GM13977 (cell line): ENCODE measurements around the gene CRADD.

Experiments
- DNase-seq: peaks from one replicate; pipeline ENCODE4 v3.0.0; 2012; ENCODE audit warnings: low spot score
- in situ Hi-C: fragments of 300-500 bp; cut with MboI; formaldehyde crosslinking; loops from one replicate; pipeline ENCODE4 v1.12.0; 2022; ENCODE audit warnings: low sequenced_read_pairs, low pct_unique_long_range_greater_than_20kb, mixed read lengths, inconsistent platforms; ENCODE audit not compliant: unreplicated experiment
- TF ChIP-seq, protein P1 (sequence below): IDR thresholded peaks from 2 replicates; pipeline ENCODE4 v1.5.1; 2012; ENCODE audit warnings: mild to moderate bottlenecking, control low read depth; ENCODE audit not compliant: insufficient read depth; ENCODE audit errors: extremely low read depth, missing control alignments

CRADD gene

DNA sequence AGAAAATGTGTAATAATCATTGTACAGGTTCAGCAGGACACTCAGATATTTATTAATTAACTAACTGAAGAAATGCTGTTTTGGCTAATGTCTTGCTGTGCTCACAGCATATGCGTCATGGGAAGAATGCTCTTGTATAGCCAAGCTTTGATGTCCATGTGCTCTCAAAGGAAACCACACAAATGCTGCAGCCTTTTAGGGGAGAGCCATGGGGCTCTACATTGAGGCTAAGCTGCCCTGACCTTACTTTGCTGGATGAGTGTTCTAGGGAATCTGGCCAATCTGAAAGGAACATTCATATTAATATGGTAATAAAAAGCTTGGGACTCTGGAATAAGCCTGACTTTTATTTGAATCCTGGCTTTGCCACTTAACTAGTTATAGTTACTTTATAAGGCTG is 9.5 kb upstream of the CRADD start:
- in situ Hi-C loops: no loop called here
- TF ChIP-seq, protein P1, sequence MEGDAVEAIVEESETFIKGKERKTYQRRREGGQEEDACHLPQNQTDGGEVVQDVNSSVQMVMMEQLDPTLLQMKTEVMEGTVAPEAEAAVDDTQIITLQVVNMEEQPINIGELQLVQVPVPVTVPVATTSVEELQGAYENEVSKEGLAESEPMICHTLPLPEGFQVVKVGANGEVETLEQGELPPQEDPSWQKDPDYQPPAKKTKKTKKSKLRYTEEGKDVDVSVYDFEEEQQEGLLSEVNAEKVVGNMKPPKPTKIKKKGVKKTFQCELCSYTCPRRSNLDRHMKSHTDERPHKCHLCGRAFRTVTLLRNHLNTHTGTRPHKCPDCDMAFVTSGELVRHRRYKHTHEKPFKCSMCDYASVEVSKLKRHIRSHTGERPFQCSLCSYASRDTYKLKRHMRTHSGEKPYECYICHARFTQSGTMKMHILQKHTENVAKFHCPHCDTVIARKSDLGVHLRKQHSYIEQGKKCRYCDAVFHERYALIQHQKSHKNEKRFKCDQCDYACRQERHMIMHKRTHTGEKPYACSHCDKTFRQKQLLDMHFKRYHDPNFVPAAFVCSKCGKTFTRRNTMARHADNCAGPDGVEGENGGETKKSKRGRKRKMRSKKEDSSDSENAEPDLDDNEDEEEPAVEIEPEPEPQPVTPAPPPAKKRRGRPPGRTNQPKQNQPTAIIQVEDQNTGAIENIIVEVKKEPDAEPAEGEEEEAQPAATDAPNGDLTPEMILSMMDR: no peak
- no peak for DNase-seq

DNA sequence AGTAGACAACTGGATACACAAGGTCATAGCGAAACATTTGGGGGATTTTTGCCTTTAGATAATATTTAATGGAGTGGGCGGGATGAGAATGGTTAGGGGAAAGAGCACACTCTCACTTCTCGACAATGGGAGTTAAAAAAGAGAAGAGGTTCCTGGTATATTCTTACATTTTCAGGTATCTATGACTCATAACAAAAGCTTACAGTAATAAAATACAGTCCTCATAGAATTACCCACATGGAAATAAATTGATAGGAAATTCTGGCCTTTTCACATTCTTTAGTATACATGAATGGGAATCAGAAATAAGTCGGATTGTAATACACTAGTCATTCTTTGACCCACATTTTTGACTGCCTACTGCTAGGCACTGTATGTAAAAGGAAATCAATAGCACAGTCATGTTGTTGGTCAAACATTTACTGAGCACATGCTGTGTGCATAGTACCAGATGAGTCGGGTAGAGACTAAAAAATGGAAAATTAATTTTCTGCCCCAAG is 8.2 kb upstream of the CRADD start:
- TF ChIP-seq, protein P1: no peak
- in situ Hi-C loops: no loop called here
- peak; percentile 34 for DNase-seq

DNA sequence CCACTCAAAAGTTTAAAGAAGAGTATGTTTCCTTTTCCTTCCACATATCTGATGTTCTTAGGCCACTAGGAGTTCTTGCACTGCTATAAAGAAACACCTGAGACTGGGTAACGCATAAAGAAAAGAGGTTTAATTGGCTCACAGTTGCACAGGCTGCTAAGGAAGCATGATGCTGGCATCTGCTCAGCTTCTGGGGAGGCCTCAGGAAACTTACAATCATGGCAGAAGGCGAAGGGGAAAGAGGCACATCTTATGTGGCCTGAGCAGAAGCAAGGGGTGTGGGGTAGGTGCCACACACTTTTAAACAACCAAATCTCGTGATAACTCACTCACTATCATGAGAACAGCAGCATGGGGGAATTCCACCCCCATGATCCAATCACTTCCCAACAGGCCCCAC is 7.7 kb upstream of the CRADD start:
- in situ Hi-C loops: no loop called here
- no peak for DNase-seq
- TF ChIP-seq, protein P1: no peak

DNA sequence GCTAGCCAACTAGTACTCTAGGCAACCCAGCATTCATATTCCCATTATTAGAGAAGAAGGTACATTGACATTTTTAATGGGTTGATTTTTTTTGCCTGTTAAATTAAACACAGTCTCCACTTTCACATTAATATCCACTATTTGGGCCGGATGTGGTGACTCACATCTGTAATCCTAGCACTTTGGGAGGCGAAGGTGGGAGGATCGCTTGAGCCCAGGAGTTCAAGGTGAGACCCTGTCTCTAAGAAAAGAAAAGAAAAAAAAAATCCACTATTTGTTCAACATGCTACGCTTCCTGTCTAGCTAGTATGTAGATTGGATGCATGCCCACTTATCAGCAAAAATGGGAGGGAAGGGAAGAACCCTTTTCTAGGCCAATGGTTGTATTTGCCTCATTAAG is 7.1 kb upstream of the CRADD start:
- TF ChIP-seq, protein P1: no peak
- in situ Hi-C loops: no loop called here
- no peak for DNase-seq

DNA sequence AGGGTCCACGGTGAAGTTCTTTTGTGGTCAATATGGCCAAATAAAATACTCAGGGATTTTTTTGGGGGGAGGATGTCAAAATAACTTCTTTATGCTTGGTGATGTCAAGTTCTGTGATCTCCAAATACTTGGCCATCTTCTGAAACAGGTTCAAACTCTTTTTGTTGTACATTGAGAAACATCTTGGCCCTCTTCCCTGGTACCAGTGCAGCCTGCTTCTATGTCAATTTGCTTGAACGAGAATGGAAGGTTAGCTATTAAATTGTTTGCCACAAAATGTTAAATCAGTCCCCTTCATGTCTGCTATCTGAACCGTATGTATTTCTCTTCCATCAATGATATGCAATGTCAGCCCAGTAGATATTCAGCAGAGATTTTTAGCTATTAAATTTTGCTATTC is 6.1 kb upstream of the CRADD start:
- in situ Hi-C loops: no loop called here
- TF ChIP-seq, protein P1: no peak
- no peak for DNase-seq

DNA sequence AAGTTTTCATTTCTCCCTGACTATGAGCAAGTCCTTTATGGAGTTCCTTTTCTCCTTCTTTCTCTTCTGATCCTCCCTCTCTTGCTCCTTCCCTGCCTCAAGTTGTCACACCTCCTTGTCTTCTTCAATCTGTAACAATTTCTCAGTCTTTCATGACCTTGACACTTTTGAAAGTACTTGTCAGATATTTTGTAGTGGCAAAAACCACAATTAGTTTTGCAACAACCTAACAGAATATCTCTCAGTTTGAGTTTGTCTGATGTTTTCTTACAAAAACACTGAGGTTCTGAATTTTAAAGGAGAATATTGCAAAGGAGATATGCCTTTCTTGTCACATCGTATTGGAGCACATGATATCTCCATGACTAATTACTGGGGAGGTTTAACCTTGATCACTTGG is 4.1 kb upstream of the CRADD start:
- TF ChIP-seq, protein P1: no peak
- no peak for DNase-seq
- in situ Hi-C loops: no loop called here

DNA sequence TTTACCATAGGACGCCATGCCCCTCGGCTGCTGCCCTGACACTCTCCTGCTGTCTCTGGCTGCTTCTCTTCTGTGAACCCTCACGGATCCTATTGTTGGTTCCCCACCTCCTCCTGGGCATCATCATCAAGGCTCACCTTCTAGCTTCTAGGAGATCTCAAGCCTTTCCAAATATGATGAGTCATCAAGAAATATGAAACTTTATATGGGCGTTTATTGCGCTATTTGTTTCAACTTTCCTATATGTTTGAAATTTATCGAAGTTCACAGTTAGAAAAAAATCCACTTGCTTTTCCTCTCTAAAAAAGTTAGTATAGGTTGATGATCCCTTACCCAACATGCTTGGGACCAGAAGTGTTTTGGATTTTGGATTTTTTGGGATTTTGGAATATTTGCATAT is 2.8 kb upstream of the CRADD start:
- TF ChIP-seq, protein P1: no peak
- in situ Hi-C loops: no loop called here
- DNase-seq: no peak
